ENCODE measurements around the gene HFM1.

HFM1 gene

GRCh38 chr1:91226741-91227140 lies 177.9 kb downstream of the HFM1 start:
- DNase-seq, result no peak

- no peak for DNase-seq
These were observed 179.8 kb downstream of the HFM1 start for GRCh38 chr1:91224878-91225277.

GRCh38 chr1:91221017-91221416 lies 183.6 kb downstream of the HFM1 start:
- DNase-seq, result no peak

GRCh38 chr1:91217911-91218310 lies 186.7 kb downstream of the HFM1 start:
- DNase-seq, result no peak

All from NCI-H2029 treated with DMSO at 0.1 percent for 48 hours (cell line).